ENCODE data around the gene CYP24A1. TPM values are rescaled to one million over a fixed set of nuclear protein-coding genes. Genes with fewer than 3 reads are reported as not detected.
"Not testable (repeated sequence)": the region's sequence is repeated elsewhere in the genome, so short reads cannot be mapped to it uniquely, and the experiment has no call there.

Gene CYP24A1
- total RNA-seq, 1 donor from 2014 or later, result not detected

DNA sequence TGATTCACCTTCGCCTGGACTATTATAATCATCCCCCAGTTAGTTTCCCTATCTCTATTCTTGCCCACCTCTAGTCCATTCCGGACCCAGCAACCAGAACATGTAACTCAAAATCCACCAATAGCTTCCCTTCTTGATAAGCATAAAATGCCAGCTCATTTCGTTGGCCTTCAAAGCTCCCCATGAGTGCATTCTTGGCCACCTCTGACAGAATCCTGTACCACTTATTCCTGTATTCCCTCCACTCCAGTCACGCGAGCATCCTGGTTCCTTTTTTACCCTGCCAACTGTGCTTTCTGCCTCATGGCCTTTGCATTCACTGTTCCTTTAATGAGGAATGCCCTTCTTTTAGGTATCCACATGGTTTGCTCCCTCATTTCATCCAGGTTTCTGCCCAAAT, 36.7 kb downstream of the CYP24A1 start:
- intact Hi-C loops (cut with micrococcal nuclease), result no loop called here

DNA sequence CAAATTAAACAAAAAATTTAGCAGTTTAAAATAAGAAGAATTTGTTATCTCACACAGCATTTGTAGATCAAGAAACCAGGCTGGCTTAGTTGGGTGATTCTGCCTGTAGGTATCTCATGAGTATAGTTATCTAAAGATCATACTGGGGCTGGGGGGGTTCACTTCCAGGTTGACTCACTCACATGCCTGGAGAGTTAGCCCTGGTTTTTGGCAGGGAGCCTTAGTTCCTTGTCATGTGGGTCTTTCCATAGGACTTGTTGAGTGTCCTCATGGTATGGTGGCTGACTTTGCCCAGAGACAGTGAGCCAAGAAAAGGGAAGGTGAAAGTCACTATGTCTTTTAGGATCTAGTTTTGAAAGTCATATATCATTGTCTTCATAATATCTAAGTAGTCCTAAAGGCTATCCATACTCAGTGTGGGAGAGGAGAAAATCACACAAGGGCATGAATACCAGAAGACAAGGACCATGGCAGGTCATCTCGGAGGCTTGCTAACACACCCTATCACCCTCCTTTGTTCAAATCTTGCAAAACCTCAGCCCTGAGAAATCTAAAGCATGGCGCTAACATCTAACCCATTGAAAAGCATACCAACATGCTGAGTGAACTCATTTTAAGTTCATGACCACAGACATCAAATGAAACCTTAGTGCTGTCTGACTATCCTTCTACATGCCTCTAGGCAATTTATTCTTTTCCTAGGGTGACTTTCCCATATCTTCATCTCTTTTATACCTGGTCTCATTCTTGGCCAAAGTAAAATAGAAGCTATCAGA, 39.2 kb downstream of the CYP24A1 start:
- intact Hi-C loops (cut with micrococcal nuclease), result no loop called here

DNA sequence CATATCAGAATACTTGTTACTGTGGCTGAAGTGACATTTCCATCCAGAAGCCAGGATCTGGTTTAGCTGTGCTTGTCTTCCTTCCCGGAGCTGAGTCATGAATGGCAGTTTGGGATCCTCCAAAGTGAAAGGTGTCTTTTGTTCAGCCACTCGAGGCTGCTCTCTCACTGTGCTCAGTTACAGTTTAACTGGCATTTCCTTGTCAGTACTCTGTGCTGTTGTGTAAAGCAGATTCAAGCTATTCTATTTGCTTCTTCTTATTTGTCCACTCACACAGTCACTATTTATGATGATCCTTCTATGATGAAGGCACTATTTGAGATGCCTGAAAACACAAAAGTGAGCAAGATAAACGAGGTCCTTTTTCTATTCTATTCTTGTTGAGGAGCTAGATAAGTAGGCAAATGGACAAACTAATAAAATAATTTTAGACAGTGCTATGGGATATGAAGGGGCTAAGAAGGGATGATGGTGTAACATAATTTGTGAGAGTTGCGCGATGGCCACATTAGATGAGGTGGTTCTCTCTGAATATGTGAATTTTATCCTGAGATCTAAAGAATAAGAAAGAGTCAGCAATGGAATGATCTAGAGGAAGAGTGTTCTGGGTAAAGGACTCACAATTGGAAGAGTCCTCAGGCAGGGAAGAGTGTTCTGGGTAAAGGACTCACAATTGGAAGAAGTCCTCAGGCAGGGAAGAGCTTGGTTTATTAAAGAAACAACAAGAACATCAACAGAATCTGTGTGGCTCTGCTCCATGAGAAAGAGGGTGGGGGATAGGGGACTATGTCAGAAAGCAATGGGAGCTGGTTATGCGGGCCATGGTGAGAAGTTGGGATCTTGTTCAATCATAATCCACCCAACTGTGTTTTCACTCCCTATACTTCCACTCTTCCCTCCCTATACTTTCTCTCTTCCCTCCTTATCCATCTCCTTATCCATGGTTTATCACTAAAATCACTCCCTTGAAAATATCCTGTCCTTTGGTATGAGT, 40.1 kb downstream of the CYP24A1 start:
- intact Hi-C loops (cut with micrococcal nuclease), result no loop called here

DNA sequence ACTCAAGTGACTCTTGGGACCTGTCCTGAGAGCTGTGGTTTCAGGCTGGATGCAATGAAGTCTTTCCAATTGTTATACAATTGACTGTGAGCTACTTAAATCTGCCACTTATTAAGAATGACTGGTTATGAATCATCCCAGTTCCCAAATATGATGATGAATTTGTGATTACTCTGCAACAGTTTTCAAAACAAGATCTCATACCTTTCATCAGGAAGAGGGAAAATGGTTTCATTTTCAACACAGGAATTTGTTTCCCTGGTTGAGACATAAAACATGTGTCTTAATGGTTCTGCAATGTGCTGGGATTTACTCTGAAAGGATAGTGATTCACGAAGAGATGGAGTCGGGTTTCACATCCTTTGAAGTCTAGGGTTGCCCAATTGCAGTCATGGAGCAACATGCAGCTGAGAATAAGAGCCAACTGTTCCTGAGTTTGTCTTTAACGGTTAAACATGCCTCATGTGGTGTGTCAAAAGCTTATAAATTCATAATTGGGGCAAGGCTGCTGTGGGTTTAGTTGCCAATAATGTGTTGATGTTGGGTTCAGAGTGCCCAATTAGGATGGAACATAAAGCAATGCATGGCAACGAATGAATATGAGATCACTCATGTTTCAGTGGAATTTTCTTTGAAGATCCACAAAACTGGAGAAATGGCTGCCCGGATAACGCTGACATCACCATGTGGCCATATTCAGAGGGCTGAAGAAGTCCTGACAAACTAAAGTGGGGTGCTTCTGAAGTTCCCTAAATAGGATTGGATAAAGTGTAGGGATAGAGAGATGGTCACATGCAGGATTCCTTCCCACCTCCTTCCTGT, 41.0 kb downstream of the CYP24A1 start:
- intact Hi-C loops (cut with micrococcal nuclease), result no loop called here

DNA sequence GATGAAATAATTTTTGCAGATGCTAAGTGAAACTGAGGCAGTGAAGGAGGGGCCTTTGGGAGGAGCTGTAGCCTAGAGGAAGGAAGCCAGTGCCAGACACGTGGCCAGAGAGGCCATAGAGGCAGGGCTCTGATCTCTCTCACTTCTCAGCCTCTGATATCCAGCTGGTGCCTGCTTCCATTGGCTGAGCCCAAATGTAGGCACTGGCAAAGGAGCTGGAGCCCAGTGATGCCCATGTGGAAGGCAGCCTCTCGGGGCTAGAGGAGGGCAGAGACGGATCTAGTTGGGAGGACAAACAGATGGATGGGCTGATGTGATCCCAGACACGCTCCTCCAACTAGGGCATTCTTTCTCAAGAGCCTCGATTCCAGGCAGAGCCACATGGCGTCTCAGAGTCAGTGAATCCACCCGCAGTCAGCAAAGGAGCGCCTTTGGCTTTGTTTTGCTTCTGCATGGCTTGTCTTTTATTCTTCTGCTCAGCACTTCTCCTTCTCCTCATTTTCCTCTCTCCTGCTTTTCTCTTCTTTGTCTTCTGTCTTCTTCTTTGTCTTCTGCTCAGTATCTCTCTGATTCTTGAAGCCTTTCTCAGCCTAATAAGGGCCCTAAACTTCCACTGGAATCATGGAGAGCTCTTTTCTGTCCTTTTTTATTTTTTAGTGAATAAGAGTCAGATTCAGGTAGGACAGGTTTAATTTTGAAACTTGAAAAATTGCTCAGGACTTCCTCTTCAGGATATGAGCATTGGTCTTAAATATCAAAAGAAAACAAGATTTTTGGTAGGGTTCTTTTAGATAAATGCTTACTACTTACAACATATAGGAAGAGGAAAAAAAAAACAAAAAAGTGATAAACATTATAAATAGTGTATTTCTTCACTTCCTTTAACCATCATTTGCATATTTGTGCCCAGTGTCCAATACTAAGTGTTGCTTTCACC, 41.8 kb downstream of the CYP24A1 start:
- intact Hi-C loops (cut with micrococcal nuclease), result no loop called here

DNA sequence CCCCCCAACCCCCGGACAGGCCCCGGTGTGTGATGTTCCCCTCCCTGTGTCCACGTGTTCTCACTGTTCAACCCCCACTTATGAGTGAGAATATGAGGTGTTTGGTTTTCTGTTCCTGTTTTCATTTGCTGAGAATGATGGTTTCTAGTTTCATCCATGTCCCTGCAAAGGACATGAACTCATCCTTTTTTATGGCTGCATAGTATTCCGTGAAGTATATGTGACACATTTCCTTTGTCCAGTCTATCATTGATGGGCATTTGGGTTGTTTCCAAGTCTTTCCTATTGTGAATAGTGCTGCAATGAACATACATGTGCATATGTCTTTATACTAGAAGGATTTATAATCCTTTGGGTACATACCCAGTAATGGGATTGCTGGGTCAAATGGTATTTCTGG, 42.7 kb downstream of the CYP24A1 start:
- intact Hi-C loops (cut with micrococcal nuclease), result not testable (repeated sequence)

DNA sequence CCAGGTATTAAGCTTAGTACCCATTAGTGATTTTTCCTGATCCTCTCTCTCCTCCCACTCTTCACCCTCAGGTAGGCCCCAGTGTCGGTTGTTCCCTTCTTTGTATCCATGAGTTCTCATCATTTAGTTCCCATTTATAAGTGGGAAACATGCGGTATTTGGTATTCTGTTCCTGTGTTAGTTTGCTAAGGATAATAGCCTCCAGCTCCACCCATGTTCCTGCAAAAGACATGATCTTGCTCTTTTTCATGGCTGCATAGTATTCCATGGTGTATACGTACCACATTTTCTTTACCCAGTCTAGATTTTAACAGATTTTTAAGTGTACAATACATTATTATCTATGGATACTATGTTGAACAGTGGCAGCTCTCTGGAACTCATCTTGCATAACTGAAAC, 44.4 kb downstream of the CYP24A1 start:
- intact Hi-C loops (cut with micrococcal nuclease), result no loop called here

DNA sequence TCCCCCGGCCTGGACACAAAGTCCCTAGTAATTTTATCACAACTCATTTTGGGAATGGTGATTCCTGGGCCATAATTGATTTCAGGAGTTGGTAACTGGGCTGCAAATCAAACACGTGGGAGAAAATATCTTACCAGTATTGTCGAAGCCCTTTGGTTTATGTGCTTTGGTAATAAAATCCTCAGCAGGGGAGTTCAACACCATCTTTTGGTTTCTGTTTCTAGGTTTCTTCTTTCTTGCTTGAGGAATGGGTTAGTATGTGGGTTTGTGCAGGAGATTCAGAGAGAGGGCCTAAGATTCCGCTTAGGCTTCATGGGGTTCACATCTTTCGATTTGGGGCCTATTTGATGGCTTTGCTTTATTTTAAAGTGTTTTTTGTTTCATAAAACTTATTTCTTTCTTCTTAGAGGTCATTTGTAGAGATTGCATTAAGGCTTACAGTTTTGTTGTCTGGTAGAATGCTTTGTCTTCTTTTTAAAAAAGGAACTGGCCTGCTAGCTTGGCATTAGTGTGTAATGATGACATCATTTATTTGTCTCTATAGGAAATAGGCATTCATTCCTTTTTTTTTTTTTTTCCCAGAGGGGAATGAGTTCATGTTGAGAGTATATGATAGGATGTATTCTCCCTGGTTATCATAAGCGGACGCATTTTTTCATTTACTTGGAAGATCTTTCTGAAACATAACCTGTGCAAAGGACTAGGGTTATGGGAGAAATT, 45.8 kb downstream of the CYP24A1 start:
- intact Hi-C loops (cut with micrococcal nuclease), result no loop called here

DNA sequence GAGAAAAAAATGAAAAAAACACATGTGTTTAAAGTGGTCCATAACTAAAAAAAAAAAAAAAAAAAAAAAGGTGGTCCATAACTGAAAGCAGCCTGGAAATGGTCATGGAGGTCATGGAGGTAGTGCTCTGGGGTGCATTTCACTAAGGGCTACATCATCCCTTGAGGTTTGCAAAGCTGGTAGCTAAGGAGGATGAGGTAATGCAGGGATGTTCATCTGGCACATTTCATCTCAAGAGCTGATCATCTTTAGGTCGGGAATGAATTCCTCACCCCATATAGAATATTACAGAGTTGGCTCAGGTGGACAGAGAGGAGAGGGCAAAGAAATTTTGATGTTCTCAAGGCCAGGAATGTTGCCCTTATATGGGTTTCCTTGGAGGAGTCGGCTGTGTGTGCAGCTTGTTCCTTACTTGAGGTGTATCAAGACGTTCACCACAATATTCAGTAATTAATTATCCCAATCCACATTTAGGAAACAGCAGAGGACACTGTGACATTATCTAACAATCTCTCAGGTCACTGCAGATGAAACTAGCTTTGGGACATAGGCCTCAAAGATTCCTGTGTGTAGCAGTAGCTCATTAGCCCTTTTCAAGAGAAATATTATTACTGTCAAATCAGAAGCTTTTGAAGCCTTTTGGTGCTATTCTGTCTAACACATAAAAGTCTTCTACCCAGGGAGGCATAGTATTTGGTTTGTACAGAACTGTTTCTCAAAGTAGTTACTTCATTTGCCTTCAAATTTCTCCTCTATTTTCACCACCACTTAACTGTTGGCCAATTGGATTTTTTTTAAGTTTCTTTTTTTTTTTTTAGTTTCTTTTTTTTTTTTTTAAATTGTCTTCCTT, 46.8 kb downstream of the CYP24A1 start:
- intact Hi-C loops (cut with micrococcal nuclease), result no loop called here

DNA sequence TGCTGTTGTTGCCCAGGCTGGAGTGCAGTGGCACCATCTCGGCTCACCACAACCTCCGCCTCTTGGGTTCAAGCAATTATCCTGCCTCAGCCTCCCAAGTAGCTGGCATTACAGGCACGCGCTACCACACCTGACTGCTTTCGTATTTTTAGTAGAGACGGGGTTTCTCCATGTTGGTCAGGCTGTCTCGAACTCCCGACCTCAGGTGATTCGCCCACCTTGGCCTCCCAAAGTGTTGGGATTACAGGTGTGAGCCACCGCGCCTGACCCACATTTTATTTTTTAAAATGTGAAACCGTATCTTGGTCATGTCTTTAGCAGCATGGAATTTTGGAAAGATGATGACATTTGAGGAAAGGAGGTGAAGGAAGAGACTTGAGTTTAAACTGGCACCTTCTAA, 47.5 kb downstream of the CYP24A1 start:
- intact Hi-C loops (cut with micrococcal nuclease), result not testable (repeated sequence)

DNA sequence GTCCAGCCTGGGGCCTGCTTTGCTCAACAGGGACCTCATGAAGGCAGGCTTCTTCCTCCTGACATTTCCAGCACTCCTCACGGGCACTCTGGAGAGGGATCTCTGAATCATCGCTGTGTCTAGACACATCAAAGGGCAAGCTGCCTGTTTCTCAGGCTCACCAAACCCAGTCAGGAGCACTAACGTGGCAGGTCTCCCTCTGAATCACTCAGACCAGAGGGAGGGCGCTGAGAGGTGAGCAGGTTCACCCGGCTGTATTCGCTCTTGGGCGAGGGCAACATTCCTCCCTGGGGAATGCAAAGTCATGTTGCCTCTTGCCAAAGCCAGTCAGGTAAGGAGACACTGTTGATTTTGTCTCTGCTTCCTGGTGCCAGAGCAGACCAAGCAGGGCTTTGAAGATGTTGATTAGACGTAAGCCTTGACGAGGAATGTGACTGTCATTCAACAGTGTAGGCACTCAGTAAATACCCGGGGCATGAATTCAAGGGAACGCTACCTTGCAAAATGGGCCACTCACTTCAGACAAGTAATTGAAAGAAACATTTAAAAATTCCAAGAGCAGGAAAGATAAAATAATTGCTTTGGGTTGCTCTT, 50.1 kb downstream of the CYP24A1 start:
- intact Hi-C loops (cut with micrococcal nuclease), result no loop called here

DNA sequence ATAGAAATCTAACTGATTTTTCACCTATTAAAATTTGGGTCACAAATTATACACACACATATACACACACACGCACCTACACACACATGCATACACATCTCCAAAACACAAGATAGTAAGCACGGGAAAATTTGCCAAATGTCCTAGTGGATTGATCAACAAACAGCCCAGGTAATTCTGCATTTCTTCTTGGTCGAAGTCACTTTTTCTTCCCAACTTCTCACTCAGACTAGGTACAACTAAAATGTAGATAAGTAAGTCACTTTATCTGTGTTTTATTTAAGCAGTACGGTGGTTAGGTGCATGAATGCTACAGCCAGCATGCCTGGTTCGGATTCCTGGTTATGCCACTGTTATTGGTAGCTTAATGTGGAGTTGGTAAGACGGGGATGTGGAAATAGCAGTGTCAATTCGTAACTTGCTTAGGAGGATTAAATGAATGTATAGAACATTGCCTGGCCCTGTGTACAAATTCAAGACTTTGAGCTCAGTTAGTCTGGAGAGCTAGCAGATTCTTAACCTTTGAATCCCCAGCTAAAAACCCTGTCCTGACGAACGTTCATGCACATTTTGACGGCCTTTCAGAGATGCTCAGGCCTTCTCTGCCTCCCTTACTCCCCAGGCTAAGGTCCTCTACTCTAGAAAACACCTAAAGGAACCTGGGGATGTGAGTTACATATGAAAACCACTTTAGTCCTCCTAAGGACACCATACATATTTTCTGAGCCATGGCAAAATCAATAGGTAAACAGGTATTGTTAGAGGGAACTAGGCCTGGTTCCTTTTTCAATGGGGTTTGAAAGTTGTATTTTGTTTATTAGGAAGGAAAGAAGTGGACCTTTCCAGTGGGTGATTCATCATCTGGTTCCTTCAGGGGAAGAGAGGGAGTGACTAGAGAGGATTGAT, 50.9 kb downstream of the CYP24A1 start:
- intact Hi-C loops (cut with micrococcal nuclease), result no loop called here

DNA sequence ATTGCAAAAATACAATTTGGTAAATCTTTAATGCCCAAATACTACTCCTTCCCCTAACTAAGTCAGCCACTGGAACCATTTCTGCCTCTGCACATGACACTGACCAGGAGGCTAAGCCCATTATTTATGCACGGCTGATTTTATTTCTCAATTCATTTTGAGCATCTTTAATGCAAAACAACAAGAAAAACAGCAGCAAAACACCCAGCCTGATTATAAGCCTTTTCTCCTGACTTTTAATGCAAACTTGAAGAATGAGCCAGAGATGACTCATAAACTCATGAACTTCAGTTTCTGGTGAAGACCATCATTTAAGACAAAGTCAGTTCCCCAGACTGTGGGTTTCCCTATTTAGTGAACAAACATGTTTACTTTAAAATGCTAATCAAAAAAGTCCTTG, 51.6 kb downstream of the CYP24A1 start:
- intact Hi-C loops (cut with micrococcal nuclease), result no loop called here

DNA sequence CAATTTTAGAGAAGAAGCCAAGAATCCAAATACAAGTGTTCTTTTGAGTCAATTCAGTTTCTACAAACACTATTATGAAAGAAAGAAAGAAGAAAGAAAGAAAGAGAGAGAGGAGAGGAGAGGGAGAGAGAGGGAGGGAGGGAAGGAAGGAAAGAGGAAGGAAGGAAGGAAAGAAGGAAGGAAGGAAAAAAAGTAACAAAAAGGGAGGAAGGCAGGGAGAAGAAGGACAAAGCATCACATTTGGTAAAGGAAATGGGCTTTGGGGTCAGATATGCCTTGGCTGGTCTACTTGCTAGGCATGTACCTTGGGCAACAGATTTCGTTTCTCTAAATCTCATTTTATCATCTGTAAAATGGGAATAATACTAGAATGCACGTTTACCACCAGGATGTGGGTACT, 54.0 kb downstream of the CYP24A1 start:
- intact Hi-C loops (cut with micrococcal nuclease), result no loop called here

DNA sequence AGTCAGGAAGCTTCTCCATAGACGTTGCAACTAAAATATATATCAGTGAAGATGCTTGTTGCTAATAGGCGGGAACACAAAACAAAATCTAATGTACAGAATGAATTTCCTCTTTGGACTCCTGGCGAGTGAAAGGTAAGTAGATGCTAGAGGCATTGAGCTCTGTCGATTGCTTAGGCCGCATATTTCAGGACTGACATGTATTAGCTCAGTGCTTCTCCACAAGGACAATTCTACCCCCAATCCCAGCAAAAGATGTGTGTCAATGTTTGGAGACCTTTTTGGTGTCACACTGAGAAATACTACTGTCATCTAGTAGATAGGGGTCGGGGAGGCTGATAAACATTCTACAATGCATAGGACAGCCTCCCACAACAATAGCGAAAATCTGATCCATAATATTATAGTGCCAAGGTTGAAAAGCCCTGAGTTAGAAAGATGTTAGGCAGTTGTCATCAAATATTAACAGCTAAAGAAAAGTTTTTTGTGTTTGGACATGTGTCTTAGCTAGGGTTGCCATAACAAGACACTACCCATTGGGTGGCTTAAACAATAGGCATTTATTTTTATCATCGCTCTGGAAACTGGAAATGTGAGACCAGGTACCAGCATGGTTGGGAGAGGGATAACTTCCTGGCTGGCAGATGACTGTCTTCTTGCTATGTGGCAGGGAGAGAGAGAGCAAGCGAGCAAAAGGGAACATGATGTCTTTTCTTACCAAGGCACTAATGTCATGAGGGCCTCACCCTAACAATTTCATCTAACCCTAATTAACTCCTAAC, 55.4 kb downstream of the CYP24A1 start:
- intact Hi-C loops (cut with micrococcal nuclease), result no loop called here

DNA sequence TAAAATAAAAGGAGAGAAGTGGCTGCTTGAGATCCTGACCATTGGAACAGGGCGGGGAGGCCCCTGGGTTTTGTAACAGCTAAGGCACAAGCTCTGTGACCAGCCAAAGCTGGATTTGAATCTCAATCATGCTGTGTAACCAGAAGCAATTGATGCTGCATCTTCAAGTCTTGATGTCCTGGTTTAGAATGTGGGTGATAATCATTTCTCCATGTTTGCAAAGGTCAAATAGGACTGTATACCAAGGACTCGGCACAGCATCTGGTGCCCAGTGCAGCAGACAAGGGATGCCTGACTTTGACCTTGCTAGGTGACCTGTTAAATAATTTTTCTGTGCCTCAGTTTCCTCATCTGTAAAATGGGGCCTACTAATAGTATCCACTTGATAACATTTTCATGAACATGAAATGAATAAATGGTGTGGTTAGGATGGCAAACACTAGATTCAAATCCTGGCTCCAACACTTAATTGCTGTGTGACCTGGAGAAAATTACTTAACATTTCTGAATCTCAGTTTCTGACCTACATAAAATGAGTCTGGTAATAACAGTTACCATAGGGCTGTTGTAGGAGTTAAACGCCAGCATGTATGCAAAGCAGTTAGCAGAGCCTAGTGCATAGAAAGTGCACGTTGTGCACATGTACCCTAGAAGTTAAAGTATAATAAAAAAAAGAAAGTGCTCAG, 57.1 kb downstream of the CYP24A1 start:
- intact Hi-C loops (cut with micrococcal nuclease), result no loop called here
